Large intestine (tissue), 12 donors: ENCODE measurements around the gene SHROOM3. TPM values are rescaled to one million over a fixed set of nuclear protein-coding genes. Genes with fewer than 3 reads are reported as not detected.

Experiments
- DNase-seq, 2 donors: peaks; one replicate each; pipeline versions ENCODE4 v3.0.0 to v3.0.0-alpha.2; 2013
- H3K27ac ChIP-seq: one replicate; pipeline ENCODE4 v1.5.1; 2013; ENCODE audit warnings: low read length
- H3K27me3 ChIP-seq: 2 replicates; pipeline ENCODE4 v1.6.1; 2013; ENCODE audit warnings: low read length; ENCODE audit not compliant: control insufficient read depth, insufficient read depth
- H3K36me3 ChIP-seq: 2 replicates; pipeline ENCODE4 v1.6.1; 2013; ENCODE audit warnings: low read length; ENCODE audit not compliant: control insufficient read depth, insufficient read depth
- H3K4me1 ChIP-seq: one replicate; pipeline ENCODE4 v1.6.1; 2013; ENCODE audit warnings: low read length; ENCODE audit not compliant: control insufficient read depth, insufficient read depth
- H3K4me3 ChIP-seq: one replicate; pipeline ENCODE4 v1.5.1; 2013; ENCODE audit warnings: low read length
- H3K9me3 ChIP-seq: one replicate; pipeline ENCODE4 v1.6.1; 2013; ENCODE audit warnings: mild to moderate bottlenecking, low read depth, low read length, moderate library complexity; ENCODE audit not compliant: control insufficient read depth
- WGBS: methylation state at CpG from one replicate; pipeline ENCODE4 v1.1.5; 2013; ENCODE audit warnings: low lambda C conversion rate; ENCODE audit not compliant: insufficient coverage; 5-methylcytosine and 5-hydroxymethylcytosine counted together
- long read RNA-seq, 11 donors: transcript quantifications; one replicate each; lab custom pipeline, GENCODE V29; 2026
- polyA plus RNA-seq: library from polyadenylated mRNA; unstranded; fragments of 120-200 nt; gene quantifications from one replicate; pipeline ENCODE4 v1.2.1, GENCODE V29; 2013

The SHROOM3 gene
- 27.8 TPM for polyA plus RNA-seq
- long read RNA-seq, donor 1, partial matches to known transcripts, result 8 of 12 reads
- long read RNA-seq, donor 1, other reads (novel, unspliced or antisense), result 0 of 12 reads
- long read RNA-seq, donor 2, partial matches to known transcripts, result 22 of 29 reads
- long read RNA-seq, donor 2, other reads (novel, unspliced or antisense), result 0 of 29 reads
- long read RNA-seq, donor 3, transcript SHROOM3-209 (4 exons, 3,766 nt), result major isoform, 6 of 27 reads
- long read RNA-seq, donor 3, partial matches to known transcripts, result 17 of 27 reads
- long read RNA-seq, donor 3, other reads (novel, unspliced or antisense), result 0 of 27 reads
- long read RNA-seq, donor 4, partial matches to known transcripts, result 0 of 3 reads
- long read RNA-seq, donor 4, other reads (novel, unspliced or antisense), result 0 of 3 reads
- long read RNA-seq, donor 5, partial matches to known transcripts, result 13 of 15 reads
- long read RNA-seq, donor 5, other reads (novel, unspliced or antisense), result 0 of 15 reads
- long read RNA-seq, donor 6, partial matches to known transcripts, result 0 of 4 reads
- long read RNA-seq, donor 6, other reads (novel, unspliced or antisense), result 0 of 4 reads
- long read RNA-seq, donor 7, partial matches to known transcripts, result 8 of 9 reads
- long read RNA-seq, donor 7, other reads (novel, unspliced or antisense), result 0 of 9 reads
- long read RNA-seq, donor 8, transcript SHROOM3-206 (4 exons, 554 nt), result major isoform, 7 of 11 reads
- long read RNA-seq, donor 8, partial matches to known transcripts, result 0 of 11 reads
- long read RNA-seq, donor 8, other reads (novel, unspliced or antisense), result 0 of 11 reads
- long read RNA-seq, donor 9, partial matches to known transcripts, result 8 of 13 reads
- long read RNA-seq, donor 9, other reads (novel, unspliced or antisense), result 0 of 13 reads
- long read RNA-seq, donor 10, transcript SHROOM3-206 (4 exons, 554 nt), result major isoform, 9 of 16 reads
- long read RNA-seq, donor 10, partial matches to known transcripts, result 7 of 16 reads
- long read RNA-seq, donor 10, other reads (novel, unspliced or antisense), result 0 of 16 reads
- long read RNA-seq, donor 11, partial matches to known transcripts, result 7 of 11 reads
- long read RNA-seq, donor 11, other reads (novel, unspliced or antisense), result 0 of 11 reads

DNA sequence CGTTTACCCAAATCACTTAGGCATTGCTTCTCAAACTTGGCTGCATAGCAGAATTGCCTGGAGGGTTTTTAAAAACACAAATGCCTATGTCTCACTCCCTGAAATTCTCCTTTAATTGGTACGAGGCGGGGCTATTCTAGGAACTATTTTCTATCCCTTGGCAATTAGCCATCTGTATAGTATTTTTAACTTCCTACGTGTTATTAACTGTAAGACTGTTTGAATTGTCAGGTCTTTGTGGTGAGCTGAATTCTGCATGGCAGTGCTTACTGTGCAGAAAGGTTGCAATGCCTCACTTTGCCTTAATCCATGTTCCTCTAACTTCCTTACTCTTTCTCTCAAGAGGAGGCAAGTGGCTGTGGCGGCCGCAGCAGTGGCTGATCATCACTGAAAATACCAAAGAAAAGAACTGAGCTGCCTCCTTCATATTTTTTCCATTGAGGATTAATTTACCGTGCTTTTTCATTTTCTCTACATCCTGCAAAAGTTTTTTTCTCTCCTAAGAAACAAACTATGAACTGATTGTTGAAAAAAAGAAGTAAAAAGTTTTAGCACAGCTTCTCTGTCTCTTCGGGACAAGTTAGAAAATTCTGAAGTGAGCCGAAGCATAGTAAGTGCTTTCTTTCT is at the start of gene SHROOM3:
TSS of gene SHROOM3 (plus strand) at position 329 of the 627 bp plus-strand sequence. CDS start 824 bp downstream, outside the sequence.
- no peak within 1 kb of the TSS for H3K4me3 ChIP-seq
- 34% methylated on average over 2 of the region's 9 CpGs for WGBS
- H3K27me3 ChIP-seq, result no peaks in the 10 kb centered on the region
- no peak for DNase-seq
- H3K27ac ChIP-seq, result no peak within 1 kb of the TSS
- H3K4me1 ChIP-seq, result no peaks in the 10 kb centered on the region
- H3K36me3 ChIP-seq, result no peaks in the 10 kb centered on the region
- no peaks in the 10 kb centered on the region for H3K9me3 ChIP-seq

DNA sequence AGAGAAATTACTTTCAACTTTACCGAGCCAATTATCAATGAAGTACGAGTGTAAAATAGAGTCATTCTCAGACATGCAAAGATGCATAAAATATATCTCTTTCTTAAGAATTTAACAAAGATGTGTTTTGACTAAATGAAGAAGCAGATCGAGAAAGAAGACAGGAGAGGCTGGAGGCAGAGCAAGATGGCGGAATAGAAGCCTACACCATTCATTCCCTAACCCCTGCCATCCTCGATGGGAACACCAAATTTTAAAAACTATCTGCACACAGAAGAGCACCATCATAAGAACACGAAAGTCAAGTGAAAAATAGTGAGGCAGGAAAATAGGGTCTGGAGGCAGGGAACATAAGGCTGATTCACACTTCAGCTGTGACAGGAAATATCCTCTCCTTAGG is 49.1 kb upstream of the SHROOM3 start:
- DNase-seq, result no peak
- Histone ChIP-seq H3K9me3 (no peaks in the 10 kb centered on the region), H3K27me3 (no peaks in the 10 kb centered on the region), H3K4me1 (peaks cover 9% of the 10 kb centered on the region), H3K4me3 (no peak overlapping the region), H3K36me3 (no peaks in the 10 kb centered on the region), H3K27ac (no peak overlapping the region)
- 97% methylated on average over 5 of the region's 6 CpGs for WGBS

DNA sequence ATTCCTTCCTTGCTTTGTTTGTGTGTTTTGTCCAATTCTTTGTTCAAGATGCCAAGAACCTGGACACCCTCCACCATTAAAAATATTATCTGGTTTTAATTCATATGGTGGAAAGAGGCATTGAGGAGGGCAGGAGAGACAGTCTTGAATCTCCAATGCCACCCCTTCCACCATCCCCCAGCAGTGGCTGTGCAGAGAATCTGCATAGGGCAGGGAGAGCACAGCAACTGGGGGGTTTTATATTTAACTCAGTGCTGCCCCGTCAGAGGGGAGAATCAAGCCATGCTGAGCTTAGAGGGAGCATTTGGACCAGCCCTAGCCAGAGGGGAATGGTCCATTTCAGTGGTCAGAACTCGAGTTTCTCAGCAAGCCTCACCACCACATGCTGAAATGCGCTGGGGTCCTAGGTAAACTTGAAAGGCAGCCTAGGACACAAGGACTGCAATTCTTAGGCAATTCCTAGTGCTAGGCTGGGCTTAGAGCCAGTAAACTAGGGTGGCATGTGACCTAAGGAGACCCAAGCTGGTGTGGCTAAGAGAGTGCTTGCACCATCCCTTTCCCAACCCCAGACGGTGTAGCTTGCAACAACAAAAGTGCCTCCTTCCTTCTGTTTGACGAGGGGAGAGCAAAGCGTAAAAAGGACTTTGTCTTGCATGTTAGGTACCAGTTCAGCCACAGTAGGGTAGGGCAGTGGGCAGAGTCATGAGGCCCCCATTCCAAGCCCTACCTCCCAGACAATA is 48.3 kb upstream of the SHROOM3 start:
- Histone ChIP-seq H3K27ac (no peak overlapping the region), H3K27me3 (no peaks in the 10 kb centered on the region), H3K4me3 (no peak overlapping the region), H3K36me3 (no peaks in the 10 kb centered on the region), H3K4me1 (peaks cover 9% of the 10 kb centered on the region), H3K9me3 (no peaks in the 10 kb centered on the region)
- no CpG with 5 or more reads among the region's 6 CpGs for WGBS
- DNase-seq, result no peak

DNA sequence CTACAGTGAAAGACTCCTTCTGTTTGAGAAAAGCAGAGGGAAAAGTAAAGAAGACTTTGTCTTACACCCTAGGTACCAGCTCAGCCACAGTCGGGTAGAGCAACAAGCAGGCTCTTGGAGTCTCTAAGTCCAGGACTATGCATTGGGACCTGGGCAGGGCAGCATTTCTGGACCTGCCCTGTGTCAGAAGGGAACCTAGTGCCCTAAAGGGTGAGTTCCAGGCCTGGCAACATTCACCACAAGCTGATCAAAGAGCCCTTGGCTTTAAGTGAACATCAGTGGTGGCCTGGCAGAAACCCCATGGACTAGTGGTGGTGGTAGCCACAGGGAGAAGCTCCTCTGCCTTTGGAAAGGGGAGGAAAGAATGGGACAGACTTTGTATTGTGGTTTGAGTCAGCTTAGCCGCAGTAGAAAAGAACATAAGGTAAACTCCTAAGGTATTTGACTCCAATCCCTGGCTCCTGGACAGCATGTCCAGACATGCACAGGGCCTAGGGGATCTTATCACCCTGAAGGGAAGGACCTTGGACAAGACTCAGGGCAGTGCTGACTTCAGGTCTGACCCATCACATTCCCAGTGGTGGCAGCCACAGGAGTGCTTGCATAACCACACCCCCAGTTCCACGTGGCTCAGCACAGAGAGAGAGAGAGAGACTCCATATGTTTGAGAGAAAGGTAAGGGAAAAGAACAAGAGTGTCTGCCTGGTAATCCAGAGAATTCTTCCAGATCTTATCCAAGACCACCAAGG is 46.7 kb upstream of the SHROOM3 start:
- H3K27me3 ChIP-seq, result no peaks in the 10 kb centered on the region
- peak overlapping the region; percentile 61 for H3K27ac ChIP-seq
- no peak overlapping the region for H3K4me3 ChIP-seq
- H3K4me1 ChIP-seq, result peaks cover 4% of the 10 kb centered on the region
- WGBS, result no CpG with 5 or more reads among the region's 3 CpGs
- no peaks in the 10 kb centered on the region for H3K9me3 ChIP-seq
- DNase-seq, result peak; percentile 65 to 66
- no peaks in the 10 kb centered on the region for H3K36me3 ChIP-seq

DNA sequence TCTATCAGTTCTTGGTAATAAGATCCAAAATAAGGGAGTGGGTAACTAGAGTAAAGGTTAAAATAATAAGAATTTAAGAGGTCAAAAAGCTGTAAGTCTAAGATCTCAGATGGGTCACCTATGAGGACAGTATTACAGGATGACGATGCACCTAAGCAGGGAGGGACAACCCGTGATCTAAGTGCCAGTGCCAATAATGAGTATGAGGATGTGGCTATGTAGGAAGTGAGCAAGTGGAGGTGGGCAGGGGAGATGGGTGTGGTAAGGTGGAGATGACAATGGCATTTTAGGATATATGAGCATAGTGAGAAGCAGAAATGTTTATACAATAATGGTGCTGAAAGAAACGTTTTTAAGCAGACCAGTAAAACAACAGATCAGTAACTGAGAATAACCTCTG is 33.4 kb upstream of the SHROOM3 start:
- no peaks in the 10 kb centered on the region for H3K4me1 ChIP-seq
- H3K27ac ChIP-seq, result no peak overlapping the region
- 79% methylated on average over 2 of the region's 3 CpGs for WGBS
- DNase-seq, result no peak
- no peak overlapping the region for H3K4me3 ChIP-seq
- peaks cover 2% of the 10 kb centered on the region for H3K27me3 ChIP-seq
- H3K9me3 ChIP-seq, result no peaks in the 10 kb centered on the region
- no peaks in the 10 kb centered on the region for H3K36me3 ChIP-seq

DNA sequence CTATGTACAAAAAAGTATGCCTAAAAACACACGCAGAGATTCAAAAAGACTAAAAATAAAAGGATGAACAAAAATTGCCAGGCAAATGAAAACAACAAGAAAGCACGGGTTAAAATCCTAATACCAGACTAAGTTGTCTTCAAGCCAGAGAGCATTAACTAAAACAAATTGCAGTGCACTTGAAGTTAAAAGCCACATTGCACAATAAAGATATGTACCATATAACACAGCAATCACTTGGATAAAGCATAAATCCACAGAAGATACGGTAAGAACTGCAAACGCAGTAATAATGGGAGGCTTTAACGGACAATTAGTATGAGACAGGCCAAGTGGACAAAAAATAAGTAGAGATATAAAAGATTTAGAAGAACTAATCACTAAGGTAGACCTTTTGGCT is 28.9 kb upstream of the SHROOM3 start:
- no peaks in the 10 kb centered on the region for H3K9me3 ChIP-seq
- peaks cover 2% of the 10 kb centered on the region for H3K27me3 ChIP-seq
- WGBS, result 70% methylated on average over 2 of the region's 5 CpGs
- no peak overlapping the region for H3K27ac ChIP-seq
- peaks cover 3% of the 10 kb centered on the region for H3K4me1 ChIP-seq
- DNase-seq, result peak in 1 of 2 donors; percentile 33
- no peak overlapping the region for H3K4me3 ChIP-seq
- H3K36me3 ChIP-seq, result no peaks in the 10 kb centered on the region

DNA sequence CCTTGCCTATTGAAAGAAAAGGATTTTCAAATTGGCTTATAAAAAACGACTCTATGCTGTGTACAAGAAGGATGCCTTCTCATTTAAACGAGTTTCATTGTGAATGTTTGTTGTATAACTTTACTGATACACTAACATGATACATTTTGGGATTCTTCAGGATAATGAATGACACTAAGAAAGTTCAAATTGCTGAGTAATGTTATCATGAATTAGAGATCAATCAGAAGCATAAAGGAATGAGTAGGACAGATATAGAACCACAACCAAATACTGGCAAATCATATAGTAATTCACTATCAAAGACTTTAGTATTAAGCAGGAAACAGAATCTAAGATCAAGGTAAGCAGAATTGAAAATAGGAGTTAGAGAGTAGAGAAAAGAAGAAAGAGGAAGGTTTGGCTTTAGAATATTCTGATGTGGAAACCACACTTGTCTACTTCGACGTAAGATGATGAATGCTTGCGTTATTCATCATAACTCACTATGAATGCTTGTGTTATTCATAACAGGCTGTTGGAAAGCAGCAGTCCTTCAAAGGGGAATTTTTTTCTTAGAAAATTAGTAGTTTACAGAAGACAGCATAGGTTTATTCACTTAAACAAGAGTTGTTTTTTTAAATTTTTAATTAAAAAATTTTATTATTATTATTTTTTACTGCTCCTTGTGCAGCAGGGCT is 27.4 kb upstream of the SHROOM3 start:
- peaks cover 2% of the 10 kb centered on the region for H3K27me3 ChIP-seq
- H3K4me1 ChIP-seq, result peaks cover 6% of the 10 kb centered on the region
- H3K9me3 ChIP-seq, result no peaks in the 10 kb centered on the region
- DNase-seq, result no peak
- no peak overlapping the region for H3K27ac ChIP-seq
- no CpG with 5 or more reads among the region's 5 CpGs for WGBS
- no peak overlapping the region for H3K4me3 ChIP-seq
- no peaks in the 10 kb centered on the region for H3K36me3 ChIP-seq

DNA sequence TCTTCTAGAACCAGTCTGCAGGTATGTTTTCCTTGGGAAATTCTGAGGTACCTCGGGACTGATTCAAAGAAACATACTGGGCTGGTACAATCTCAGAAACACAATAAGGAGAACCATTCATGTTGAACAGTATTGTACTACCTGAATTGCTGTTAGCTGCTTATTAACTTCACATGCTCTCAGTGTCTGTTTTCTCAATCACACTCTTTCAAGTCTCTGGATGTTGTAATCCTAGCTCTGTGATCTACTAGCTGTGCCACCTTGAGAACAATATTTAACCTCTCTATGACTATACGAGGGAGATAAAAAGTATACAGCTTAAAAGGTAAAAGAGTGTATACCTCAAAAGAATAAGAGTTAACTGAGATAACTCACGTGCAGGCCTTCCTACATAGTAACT is 24.4 kb upstream of the SHROOM3 start:
- peak; percentile 45 to 77 for DNase-seq
- Histone ChIP-seq H3K27ac (peak overlapping the region; percentile 48), H3K4me3 (no peak overlapping the region), H3K27me3 (no peaks in the 10 kb centered on the region), H3K4me1 (peaks cover 6% of the 10 kb centered on the region), H3K36me3 (no peaks in the 10 kb centered on the region), H3K9me3 (no peaks in the 10 kb centered on the region)
- no CpG with 5 or more reads among the region's 3 CpGs for WGBS
